ENCODE measurements around the gene TADA2B. TPM values are rescaled to one million over a fixed set of nuclear protein-coding genes. Genes with fewer than 3 reads are reported as not detected.
"Not testable (repeated sequence)": the region's sequence is repeated elsewhere in the genome, so short reads cannot be mapped to it uniquely, and the experiment has no call there.

Gene TADA2B
- total RNA-seq, 1 donor from 2014 or later = 8.0 TPM

- no peak for DNase-seq (ENCODE audit: low read depth in 2 of 2)
These were observed 34.9 kb downstream of the TADA2B start for GRCh38 chr4:7078025-7078424.

DNA sequence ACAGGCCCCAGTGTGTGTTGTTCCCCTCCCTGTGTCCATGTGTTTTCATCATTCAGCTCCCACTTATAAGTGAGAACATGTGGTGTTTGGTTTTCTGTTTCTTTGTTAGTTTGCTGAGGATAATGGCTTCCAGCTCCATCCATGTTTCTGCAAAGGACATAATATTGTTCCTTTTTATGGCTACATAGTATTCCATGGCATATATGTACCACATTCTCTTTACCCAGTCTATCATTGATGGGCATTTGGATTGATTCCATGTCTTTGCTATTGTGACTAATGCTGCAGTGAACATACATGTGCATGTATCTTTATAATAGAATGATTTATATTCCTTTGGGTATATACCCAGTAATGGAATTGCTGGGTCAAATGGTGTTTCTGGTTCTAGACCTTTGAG lies 36.3 kb downstream of the TADA2B start:
- DNase-seq (ENCODE audit: low read depth in 2 of 2) = not testable (repeated sequence)

DNA sequence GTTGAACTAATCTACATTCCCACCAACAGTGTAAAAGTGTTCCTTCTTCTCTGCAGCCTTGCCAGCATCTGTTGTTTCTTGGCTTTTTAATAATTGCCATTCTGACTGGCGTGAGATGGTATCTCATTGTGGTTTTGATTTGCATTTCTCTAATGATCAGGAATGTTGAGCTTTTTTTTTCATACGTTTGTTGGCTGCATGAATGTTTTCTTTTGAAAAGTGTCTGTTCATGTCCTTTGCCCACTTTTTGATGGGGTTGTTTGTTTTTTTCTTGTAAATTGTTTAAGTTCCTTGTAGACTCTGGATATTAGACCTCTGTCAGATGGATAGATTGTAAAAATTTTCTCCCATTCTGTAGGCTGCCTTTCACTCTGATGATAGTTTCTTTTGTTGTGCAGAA lies 36.7 kb downstream of the TADA2B start:
- DNase-seq (ENCODE audit: low read depth in 2 of 2) = not testable (repeated sequence)

DNA sequence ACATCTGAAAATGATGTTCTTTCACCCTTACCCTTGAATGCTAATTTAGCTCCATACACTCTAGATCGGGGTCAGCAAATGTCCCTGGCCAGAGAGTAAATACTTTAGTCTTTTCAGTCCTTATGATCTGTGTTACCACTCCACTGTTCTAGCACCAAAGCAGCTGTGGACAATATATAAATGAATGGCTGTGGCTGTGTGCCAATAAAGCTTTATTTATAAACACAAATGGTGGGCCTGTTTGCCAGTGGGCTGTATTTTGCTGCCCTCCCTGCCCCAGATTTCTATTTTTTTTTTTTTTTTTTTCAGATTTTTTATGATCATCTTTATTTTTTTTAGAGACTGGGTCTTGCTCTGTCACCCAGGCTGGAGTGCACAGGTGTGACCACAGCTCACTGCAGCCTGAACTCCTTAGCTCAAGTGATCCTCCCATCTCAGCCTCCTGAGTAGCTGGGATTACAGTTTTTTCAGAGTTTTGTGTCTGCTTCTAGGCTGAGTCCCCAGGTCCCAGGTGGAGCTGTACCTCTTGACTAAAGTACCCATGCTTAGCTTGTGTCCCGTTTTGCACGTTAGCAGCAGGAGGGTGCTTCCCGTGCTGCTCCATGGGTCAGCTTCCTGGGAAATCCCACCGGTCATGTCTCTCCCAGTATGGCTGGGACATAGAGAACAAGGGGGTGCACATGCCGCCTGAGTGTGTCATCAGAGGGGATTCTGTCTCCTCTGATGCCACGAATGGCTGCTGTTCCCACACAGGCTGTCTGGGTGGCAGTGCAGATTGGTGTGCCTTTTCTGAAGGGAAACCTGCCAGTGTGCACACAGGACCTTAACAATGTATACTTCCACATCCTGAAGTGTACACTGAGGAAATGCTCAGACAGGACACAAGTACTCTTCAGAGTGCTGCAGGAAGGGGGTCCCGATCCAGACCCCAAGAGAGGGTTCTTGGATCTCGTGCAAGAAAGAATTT lies 40.7 kb downstream of the TADA2B start:
- DNase-seq (ENCODE audit: low read depth in 2 of 2) = no peak

GRCh38 chr4:7084564-7084961 lies 41.4 kb downstream of the TADA2B start:
- DNase-seq (ENCODE audit: low read depth in 2 of 2) = not testable (repeated sequence)

GRCh38 chr4:7086384-7086783 lies 43.2 kb downstream of the TADA2B start:
- no peak for DNase-seq (ENCODE audit: low read depth in 2 of 2)

DNA sequence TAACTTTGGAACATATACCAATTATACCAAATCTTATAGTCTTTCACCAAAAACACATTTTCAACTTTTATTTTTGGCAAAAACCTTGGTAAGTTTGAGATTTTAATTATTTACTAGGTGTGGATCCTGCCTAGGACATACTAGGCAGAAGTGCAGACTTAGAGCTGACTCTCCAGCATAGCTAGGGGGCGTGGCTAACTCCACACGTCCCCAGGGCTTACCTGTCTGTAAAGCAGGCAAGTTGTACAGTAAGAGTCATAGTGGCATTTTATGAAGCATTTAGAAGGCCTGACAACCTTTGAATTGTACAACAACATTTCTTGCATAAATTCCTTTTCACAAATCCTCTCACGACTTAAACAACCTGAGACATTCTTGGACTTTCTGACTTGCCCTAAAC lies 43.9 kb downstream of the TADA2B start:
- DNase-seq (ENCODE audit: low read depth in 2 of 2) = no peak

GRCh38 chr4:7089213-7089986 lies 46.2 kb downstream of the TADA2B start:
- no peak for DNase-seq (ENCODE audit: low read depth in 2 of 2)

GRCh38 chr4:7092026-7092425 lies 48.9 kb downstream of the TADA2B start:
- no peak for DNase-seq (ENCODE audit: low read depth in 2 of 2)

- no peak for DNase-seq (ENCODE audit: low read depth in 2 of 2)
These were observed 51.7 kb downstream of the TADA2B start for GRCh38 chr4:7094916-7095315.

DNA sequence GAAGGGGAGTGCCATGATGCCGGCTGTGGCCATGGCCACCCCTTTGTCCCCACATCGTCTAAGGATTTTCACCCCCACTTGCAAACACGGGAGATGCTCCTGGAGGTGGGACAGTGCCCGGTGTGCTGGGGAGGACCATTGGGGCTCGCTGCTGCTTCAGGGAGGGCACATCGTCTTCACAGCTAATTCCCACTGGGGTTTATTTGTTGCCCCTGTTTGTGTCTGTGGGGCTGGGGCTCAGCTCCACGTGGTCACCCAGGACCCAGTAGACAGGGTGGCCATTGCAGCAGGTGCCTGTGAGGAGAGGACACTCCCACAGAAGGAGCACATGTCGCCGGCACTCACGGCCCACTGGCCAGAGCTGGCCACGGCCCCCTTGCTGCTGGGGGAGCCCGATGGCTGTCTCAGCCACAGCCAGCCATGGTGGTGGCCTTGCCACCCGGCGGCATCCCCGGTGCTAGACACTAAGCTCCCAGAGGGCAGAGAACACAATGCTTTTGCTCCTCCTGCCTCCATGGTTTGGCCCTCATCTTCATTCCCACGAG lies 52.5 kb downstream of the TADA2B start:
- no peak for DNase-seq (ENCODE audit: low read depth in 2 of 2)

GRCh38 chr4:7096236-7096635 lies 53.1 kb downstream of the TADA2B start:
- DNase-seq (ENCODE audit: low read depth in 2 of 2) = no peak

DNA sequence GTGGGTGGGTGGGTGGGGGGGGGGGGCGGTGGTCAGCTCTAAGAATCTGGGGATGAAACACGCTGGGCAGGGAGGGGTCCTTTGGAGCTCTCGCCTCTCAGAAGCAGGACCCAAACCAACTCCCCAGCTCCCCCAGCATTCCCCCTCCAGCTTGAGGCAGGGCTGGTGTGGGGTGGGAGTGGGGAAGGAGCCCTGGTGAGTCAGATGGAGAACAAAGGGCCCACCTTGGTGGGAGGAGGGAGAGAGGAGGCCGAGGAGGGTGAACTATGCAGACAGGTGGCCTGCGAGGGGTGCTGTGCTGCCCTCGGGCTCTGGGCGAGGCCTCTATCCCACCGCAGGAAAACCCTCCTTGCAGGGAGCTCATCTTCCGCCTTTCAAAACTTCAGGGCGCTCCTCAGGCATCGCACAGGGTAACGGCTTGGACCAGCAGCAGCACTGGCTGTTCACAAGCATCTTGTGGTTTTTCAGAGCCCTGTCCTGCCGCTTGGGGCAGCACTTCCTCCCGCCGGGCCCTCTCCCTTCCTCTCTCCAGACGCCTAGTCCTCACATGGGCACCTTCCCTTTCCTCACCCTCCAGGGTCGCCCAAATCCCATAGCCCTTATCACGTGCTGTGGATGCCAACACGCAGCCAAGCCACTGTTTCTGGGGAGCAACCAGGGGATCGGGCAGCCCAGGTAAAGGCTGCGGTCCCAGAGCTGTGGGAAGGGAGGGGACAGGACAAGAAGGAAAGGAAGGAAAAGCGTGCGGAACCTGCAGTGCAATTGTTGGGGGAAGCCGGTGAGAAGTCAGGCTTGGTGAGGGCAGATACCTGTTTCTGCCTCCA lies 58.7 kb downstream of the TADA2B start:
- peak in 1 of 2 donors; percentile 47 for DNase-seq (ENCODE audit: low read depth in 2 of 2)

DNA sequence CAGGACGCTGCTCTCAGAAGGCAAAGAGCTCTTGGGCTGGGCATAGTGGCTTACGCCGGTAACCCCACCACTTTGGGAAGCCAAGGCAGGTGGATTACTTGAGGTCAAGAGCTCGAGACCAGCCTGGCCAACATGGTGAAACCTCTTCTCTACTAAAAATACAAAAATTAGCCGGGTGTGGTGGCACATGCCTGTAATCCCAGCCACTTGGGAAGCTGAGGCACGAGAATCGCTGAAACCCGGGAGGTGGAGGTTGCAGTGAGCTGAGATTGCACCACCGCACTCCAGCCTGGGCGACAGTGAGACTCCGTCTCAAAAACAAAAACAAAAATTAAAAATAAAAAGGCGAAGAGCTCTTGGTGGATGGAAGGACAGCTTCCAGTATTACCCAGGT lies 59.3 kb downstream of the TADA2B start:
- DNase-seq (ENCODE audit: low read depth in 2 of 2) = not testable (repeated sequence)

DNA sequence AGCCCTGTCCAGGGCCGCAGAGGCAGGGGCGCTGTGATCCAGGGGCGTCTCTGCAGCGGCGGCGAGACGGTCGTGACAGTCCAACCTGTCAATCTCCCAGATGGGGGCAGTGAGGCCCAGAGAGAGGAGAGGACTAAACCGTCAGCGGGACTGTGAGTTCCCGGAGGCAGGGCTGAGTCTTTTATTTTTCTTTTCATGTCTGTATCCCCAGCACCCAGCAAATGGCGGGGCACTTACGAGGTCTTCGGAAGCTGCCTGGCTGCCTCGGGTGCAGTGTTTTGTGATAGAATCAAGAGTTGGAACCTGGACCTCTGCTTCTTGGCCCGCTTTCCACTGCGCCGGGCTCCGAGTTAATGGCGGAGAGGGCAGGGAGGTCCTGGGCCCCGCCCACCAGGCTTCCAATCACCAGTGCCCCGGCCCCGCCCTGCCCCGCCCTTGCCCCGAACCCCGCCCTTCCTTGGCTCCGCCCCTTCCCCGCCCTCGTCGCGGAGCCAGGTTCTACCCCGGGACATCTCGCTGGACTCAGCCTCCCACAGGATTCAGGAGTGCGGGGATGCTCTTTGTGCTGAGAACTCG lies 59.9 kb downstream of the TADA2B start:
- peak in 1 of 2 donors; percentile 72 for DNase-seq (ENCODE audit: low read depth in 2 of 2)

- peak; percentile 43 to 57 for DNase-seq (ENCODE audit: low read depth in 2 of 2)
These were observed 60.6 kb downstream of the TADA2B start for GRCh38 chr4:7103607-7104365.

DNA sequence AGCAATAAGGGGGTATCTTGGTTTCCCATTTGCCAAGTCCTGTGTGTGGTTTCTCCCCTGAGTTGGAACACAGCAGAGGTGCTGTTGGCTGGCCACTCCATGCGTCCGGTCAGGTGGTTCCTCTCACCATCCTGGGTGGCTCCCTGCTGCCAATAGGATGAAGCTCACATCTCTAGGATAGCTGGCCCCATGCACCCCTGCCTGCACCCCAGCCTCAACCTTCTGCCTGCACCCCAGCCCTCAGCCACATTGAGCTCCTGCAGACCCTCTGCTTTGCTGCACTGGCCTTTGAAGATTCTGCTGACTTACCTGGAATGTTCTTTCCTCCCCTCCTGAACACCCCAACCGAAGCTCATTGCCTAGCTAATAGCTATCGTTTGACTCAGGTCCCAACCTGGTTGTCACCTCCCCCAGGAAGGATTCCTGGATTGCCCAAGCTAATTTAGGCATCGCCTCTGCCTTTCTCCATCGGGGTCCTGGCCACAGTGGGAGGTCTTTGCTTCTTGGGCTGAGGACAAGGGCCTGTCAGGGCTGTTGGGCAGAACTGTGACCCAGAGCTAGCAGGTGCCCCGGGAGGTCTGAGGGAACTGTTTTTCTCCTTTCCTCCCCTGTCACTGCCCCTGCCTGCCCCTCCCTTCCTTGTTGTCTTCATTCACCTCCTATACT lies 61.3 kb downstream of the TADA2B start:
- no peak for DNase-seq (ENCODE audit: low read depth in 2 of 2)

GRCh38 chr4:7105276-7105675 lies 62.1 kb downstream of the TADA2B start:
- no peak for DNase-seq (ENCODE audit: low read depth in 2 of 2)

DNA sequence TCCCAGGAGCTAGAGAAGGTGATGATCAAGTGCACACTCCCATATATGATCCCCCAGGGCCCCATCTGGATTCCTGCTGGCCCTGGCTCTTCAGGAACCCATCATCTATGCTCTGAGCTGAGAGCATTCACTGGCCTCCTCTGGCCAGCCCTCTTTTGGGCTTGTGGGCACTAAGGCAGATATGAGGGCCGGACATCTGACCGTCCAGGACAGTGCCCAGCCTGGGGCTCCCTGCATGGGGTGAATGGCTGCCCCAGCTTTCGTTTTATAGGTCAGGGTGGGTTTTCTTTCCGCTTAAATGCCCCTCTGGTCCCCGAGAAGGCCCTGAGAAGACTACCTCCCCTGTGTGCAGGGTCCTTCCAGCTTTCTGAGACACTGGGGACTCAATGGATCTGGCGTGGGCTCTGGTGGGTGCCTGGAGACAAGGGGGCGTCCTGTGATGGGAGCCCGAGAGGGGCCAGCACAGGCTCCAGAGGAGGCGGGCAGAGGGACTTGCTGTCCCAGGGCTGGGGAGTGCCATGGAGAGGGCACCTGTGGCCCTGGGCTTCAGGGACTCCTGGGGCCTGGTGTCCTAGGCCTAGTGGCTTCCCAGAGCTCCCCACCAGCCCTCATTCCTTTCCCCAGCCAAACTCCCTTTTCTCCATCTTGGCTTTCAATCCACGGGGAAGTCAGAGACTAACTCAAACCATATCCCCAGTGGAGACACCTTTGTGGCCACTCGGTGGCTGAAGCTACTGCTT lies 64.2 kb downstream of the TADA2B start:
- DNase-seq (ENCODE audit: low read depth in 2 of 2) = no peak

All from dermis microvascular lymphatic vessel endothelial cell (primary cell).